HG03575 (cell line): ENCODE data around the gene PARPBP.
"Not testable (repeated sequence)": the region's sequence is repeated elsewhere in the genome, so short reads cannot be mapped to it uniquely, and the experiment has no call there.

Experiments used
- ATAC-seq: cut with Tn5 transposase; IDR thresholded peaks from one replicate; pipeline ENCODE4 v1.9.1; 2021; ENCODE audit not compliant: unreplicated experiment, insufficient number of reproducible peaks, low FRiP score; ENCODE audit errors: extremely low read depth

Gene PARPBP

GRCh38 chr12:102119674-102120563, at the start of gene PARPBP, which contains the start of gene NUP37:
Gene PARPBP (plus strand): TSS chr12:102120183. CDS start chr12:102123889, 3,706 bp downstream.
Gene NUP37 (minus strand): TSS chr12:102120114. CDS start chr12:102118518, 1,596 bp downstream.
- ATAC-seq = peak; percentile 70

- not testable (repeated sequence) for ATAC-seq
These were observed 47.9 kb upstream of the PARPBP start for GRCh38 chr12:102072092-102072491.

- no peak for ATAC-seq
These were observed 39.1 kb upstream of the PARPBP start for GRCh38 chr12:102080842-102081241.

GRCh38 chr12:102089228-102089835, 30.7 kb upstream of the PARPBP start:
- not testable (repeated sequence) for ATAC-seq

GRCh38 chr12:102093319-102093718, 26.7 kb upstream of the PARPBP start:
- ATAC-seq = no peak

GRCh38 chr12:102095677-102096263, 24.2 kb upstream of the PARPBP start:
- no peak for ATAC-seq

GRCh38 chr12:102096855-102097254, 23.1 kb upstream of the PARPBP start:
- no peak for ATAC-seq

GRCh38 chr12:102106905-102107304, 13.1 kb upstream of the PARPBP start:
- ATAC-seq = no peak

- no peak for ATAC-seq
These were observed 12.0 kb upstream of the PARPBP start for GRCh38 chr12:102107970-102108369.

- no peak for ATAC-seq
These were observed 9.2 kb upstream of the PARPBP start for GRCh38 chr12:102110782-102111181.

- no peak for ATAC-seq
These were observed 5.8 kb upstream of the PARPBP start for GRCh38 chr12:102114212-102114611.

GRCh38 chr12:102116392-102116791, 3.6 kb upstream of the PARPBP start:
- no peak for ATAC-seq

GRCh38 chr12:102118874-102119273, 1.1 kb upstream of the PARPBP start:
- no peak for ATAC-seq

- no peak for ATAC-seq
These were observed 536 bp downstream of the PARPBP start for GRCh38 chr12:102120564-102120873.

- no peak for ATAC-seq
These were observed 903 bp downstream of the PARPBP start for GRCh38 chr12:102120886-102121285.

- not testable (repeated sequence) for ATAC-seq
These were observed 1.3 kb downstream of the PARPBP start for GRCh38 chr12:102121328-102121727.

- ATAC-seq = not testable (repeated sequence)
These were observed 10.7 kb downstream of the PARPBP start for GRCh38 chr12:102130720-102131119.

- not testable (repeated sequence) for ATAC-seq
These were observed 11.5 kb downstream of the PARPBP start for GRCh38 chr12:102131442-102131841.

- ATAC-seq = not testable (repeated sequence)
These were observed 17.6 kb downstream of the PARPBP start for GRCh38 chr12:102137619-102138018.

GRCh38 chr12:102142866-102143373, 22.9 kb downstream of the PARPBP start:
- not testable (repeated sequence) for ATAC-seq
